Activated B cell treated with CpG ODN at 0.5 μM for 24 hours (primary cell): ENCODE data around the gene NPM3. TPM values are rescaled to one million over a fixed set of nuclear protein-coding genes. Genes with fewer than 3 reads are reported as not detected.

Experiments
- ATAC-seq: fragments of 200-7000 bp; cut with Tn5 transposase; one replicate; pipeline ENCODE4 v1.10.0; 2021; ENCODE audit warnings: low read depth, mild to moderate bottlenecking, moderate library complexity
- CTCF ChIA-PET: fragments of 350-600 bp; sonication (Branson Sonifier 250); formaldehyde crosslinking; loops from one replicate; lab custom pipeline; 2021; ENCODE audit warnings: antibody characterized with exemption; lab: Charles Lee
- POLR2A ChIA-PET: fragments of 350-600 bp; sonication (Branson Sonifier 250); formaldehyde crosslinking; loops from one replicate; lab custom pipeline; 2021; ENCODE audit warnings: antibody characterized with exemption; lab: Charles Lee
- DNase-seq: peaks from one replicate; pipeline ENCODE4 v3.0.0; 2022
- H3K27ac Mint-ChIP-seq: one replicate; pipeline ENCODE4 v1.8.0; 2020; ENCODE audit warnings: mixed read lengths
- H3K27me3 Mint-ChIP-seq: one replicate; pipeline ENCODE4 v1.8.0; 2021; ENCODE audit warnings: mixed read lengths
- H3K36me3 Mint-ChIP-seq: one replicate; pipeline ENCODE4 v1.8.0; 2021; ENCODE audit warnings: low read depth, mixed read lengths
- H3K4me1 Mint-ChIP-seq: one replicate; pipeline ENCODE4 v1.8.0; 2021; ENCODE audit warnings: mixed read lengths
- H3K4me3 Mint-ChIP-seq: one replicate; pipeline ENCODE4 v1.8.0; 2020; ENCODE audit warnings: mild to moderate bottlenecking, mixed read lengths
- H3K9me3 Mint-ChIP-seq: one replicate; pipeline ENCODE4 v1.8.0; 2020; ENCODE audit warnings: mixed read lengths
- intact Hi-C: fragments of 100-400 bp; cut with micrococcal nuclease; formaldehyde crosslinking; loops from one replicate; pipeline ENCODE4 v1.15.1; 2024
- total RNA-seq: library from RNA; stranded (reverse); gene quantifications from 2 replicates; pipeline ENCODE4 v1.2.3, GENCODE V29; 2022
- TF ChIP-seq, protein P1 (sequence below): fragments of 200-600 bp; IDR thresholded peaks from one replicate; pipeline ENCODE4 v1.8.0; 2022; ENCODE audit warnings: antibody characterized with exemption, mild to moderate bottlenecking

Gene NPM3
- total RNA-seq, 1 donor from 2014 or later: 48.1 TPM

DNA sequence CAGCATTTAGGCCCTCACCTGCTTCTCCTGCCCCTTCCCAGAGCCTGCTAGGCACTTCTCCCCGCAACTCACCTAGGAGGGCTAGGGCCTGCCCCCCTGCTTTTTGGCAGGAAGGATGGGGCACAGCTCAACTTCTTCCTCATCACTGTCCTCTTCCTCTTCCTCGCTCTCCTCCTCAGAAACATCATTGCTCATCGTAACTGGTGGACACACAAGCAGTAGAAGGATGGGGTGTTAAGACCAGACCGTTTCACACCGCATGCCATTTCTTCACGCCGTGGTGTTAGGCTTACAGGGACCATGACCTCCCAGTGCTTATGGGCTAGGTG is 1.6 kb downstream of the NPM3 start:
- TF ChIP-seq, protein P1, sequence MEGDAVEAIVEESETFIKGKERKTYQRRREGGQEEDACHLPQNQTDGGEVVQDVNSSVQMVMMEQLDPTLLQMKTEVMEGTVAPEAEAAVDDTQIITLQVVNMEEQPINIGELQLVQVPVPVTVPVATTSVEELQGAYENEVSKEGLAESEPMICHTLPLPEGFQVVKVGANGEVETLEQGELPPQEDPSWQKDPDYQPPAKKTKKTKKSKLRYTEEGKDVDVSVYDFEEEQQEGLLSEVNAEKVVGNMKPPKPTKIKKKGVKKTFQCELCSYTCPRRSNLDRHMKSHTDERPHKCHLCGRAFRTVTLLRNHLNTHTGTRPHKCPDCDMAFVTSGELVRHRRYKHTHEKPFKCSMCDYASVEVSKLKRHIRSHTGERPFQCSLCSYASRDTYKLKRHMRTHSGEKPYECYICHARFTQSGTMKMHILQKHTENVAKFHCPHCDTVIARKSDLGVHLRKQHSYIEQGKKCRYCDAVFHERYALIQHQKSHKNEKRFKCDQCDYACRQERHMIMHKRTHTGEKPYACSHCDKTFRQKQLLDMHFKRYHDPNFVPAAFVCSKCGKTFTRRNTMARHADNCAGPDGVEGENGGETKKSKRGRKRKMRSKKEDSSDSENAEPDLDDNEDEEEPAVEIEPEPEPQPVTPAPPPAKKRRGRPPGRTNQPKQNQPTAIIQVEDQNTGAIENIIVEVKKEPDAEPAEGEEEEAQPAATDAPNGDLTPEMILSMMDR: no peak
- no peak for DNase-seq
- POLR2A ChIA-PET: interaction anchor here (0.6 to 6.7 kb wide), 3 partner anchors 36 to 507 kb away, joined by 3 to 43 read pairs (median 5); partner anchors contain the start of gene OGA
- CTCF ChIA-PET: interaction anchor here (0.7 to 2.6 kb wide), 18 partner anchors 9 to 571 kb away, joined by 3 to 16 read pairs (median 4); partner anchors contain the start of gene OGA
- Mint-ChIP-seq H3K27me3 (peaks cover 18% of the 10 kb centered on the region), H3K27ac (no peak overlapping the region), H3K4me1 (peaks cover 58% of the 10 kb centered on the region), H3K9me3 (no peaks in the 10 kb centered on the region), H3K4me3 (peak overlapping the region; percentile 100), H3K36me3 (peaks cover 30% of the 10 kb centered on the region)
- ATAC-seq: no peak
- intact Hi-C loops: loop anchor here (1.0 to 5.0 kb wide), 7 partner anchors 59 to 567 kb away; partner anchors contain the start of genes BTRC, DPCD and POLL

DNA sequence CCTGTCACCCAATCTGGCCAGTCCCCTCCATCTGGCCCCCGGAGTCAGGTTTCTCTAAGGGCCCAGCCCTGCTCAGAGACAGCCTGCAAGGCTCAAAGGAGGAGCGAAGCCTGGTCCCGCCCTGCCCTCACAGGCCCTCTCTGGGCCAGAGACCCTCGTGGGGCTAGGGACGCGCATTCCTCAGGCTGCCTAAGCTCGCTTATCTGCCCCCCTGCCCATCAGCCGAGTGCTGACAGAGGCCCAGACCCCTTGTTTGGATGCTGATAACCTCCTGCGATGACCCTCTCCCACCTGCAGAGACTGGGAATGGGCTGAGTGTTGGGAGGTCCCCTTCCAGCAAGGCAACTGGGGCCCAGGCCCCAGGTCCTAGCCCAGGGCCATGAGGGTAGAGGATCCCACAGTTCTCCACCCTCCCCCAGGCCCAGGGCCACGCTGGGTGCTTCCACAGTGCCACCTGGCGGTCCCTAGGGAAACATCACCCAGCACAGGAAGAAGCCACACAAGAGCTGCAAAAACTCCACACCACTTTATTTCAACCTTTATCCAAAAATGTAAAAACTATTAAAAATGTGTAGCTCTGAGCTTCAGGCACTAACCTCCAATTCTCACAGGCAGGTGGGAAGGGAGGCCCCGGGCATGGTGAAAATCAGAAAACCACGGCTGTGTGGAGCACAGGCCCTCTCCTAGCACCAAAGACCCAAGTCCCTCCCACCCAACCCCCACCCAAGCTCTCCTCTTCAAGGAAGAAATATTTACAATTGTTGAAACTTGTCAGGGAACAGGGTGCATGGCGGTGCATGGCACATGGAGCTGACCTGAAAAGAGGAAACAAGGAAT is 2.2 kb downstream of the NPM3 start:
- DNase-seq (peak; percentile 61), ATAC-seq (peak; percentile 58)
- Mint-ChIP-seq H3K27ac (peak overlapping the region; percentile 4), H3K4me1 (peaks cover 59% of the 10 kb centered on the region), H3K9me3 (no peaks in the 10 kb centered on the region), H3K36me3 (peaks cover 24% of the 10 kb centered on the region), H3K4me3 (peak overlapping the region; percentile 57), H3K27me3 (peaks cover 18% of the 10 kb centered on the region)
- ChIA-PET CTCF (interaction anchor here (0.6 to 2.6 kb wide), 19 partner anchors 9 to 570 kb away, joined by 3 to 16 read pairs (median 4); partner anchors contain the start of gene OGA), POLR2A (interaction anchor here (0.6 to 6.7 kb wide), 3 partner anchors 23 to 507 kb away, joined by 3 to 43 read pairs (median 5); partner anchors contain the start of gene OGA)
- TF ChIP-seq, protein P1: no peak
- intact Hi-C loops: loop anchor here (1.0 to 5.0 kb wide), 9 partner anchors 60 to 620 kb away; partner anchors contain the start of genes BTRC, DPCD and POLL

DNA sequence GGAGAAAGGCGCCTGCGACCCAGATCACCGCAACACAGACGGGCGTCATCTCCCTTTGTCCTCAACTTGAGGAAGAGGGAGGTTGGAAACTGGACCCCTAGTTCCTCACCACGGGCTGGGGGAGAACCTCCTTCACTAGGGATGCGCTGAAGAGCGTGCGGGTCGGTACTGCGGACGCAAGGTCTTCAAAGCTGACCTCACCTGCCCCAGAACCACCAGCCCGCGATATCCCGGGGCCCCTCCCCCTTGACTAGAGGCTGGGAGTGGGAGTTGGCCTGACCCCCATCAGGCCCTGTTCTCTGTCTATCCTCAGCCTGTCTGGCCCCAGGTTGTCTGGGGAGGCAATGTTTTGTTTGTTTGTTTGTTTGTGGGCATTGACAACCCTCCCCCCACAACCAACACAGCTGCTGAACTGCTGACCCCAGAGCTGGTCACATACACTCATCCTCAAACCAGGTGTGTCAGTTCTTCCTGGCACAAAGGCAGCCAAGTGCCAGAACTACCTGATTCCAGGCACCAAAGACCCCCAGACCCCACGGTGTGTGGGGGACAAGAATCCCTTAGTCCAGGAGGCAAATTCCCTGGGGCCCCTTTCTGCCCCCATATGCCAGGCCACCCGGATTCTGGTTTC is 2.9 kb downstream of the NPM3 start:
- Mint-ChIP-seq H3K27ac (no peak overlapping the region), H3K4me3 (peak overlapping the region; percentile 83), H3K9me3 (no peaks in the 10 kb centered on the region), H3K4me1 (peaks cover 62% of the 10 kb centered on the region), H3K27me3 (peaks cover 18% of the 10 kb centered on the region), H3K36me3 (peaks cover 17% of the 10 kb centered on the region)
- DNase-seq (no peak), ATAC-seq (no peak)
- CTCF ChIA-PET: interaction anchor here (0.6 to 2.6 kb wide), 10 partner anchors 8 to 405 kb away, joined by 3 to 16 read pairs (median 6); partner anchors contain the start of gene OGA
- TF ChIP-seq, protein P1: no peak
- intact Hi-C loops: loop anchor here (1.0 to 5.0 kb wide), 7 partner anchors 60 to 619 kb away; partner anchors contain the start of genes BTRC, DPCD and POLL
- POLR2A ChIA-PET: interaction anchor here (6.7 kb wide), 1 partner anchor 37 kb away, joined by 43 read pairs; the partner anchor contains the start of gene OGA

DNA sequence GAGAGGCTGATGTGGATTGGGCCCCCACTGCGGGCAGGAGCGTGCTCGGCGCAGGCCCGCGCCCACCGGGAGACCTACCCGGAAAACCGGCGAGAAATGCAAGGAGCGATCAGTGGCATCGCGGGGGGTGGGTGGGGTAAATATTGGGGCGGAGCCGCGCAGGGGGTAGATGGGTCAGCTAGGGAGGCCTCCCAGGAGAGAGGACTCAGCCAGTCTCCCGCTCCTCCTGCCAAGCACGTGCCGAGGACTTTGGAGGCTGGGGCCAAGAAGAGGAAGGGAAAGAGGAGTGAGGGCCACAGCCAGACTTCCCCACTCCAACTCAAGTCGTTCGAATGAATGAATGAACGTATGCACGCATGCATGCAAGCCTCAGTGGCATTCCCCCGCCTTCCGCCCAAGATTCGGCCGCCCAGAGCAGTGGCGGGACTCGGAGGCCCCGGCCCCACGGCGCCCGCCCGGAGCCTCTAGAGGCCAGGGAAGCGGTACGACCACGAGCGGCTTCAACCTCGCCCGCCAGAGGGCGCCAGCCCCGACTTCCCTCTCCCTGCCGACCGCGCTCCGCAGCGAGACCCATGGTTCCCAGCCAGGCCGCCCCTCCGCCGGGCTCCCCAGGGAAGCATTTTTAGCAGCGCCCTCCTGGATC is 3.6 kb downstream of the NPM3 start:
- TF ChIP-seq, protein P1: peak; percentile 63
- peaks cover 20% of the 10 kb centered on the region for H3K27me3 Mint-ChIP-seq
- ATAC-seq (peak; percentile 60), DNase-seq (peak; percentile 84)
- POLR2A ChIA-PET: interaction anchor here (0.6 to 6.7 kb wide), 2 partner anchors 38 to 616 kb away, joined by 7 to 43 read pairs; partner anchors contain the start of gene OGA
- H3K4me3 Mint-ChIP-seq: peak overlapping the region; percentile 83
- H3K9me3 Mint-ChIP-seq: no peaks in the 10 kb centered on the region
- H3K4me1 Mint-ChIP-seq: peaks cover 68% of the 10 kb centered on the region
- H3K27ac Mint-ChIP-seq: no peak overlapping the region
- intact Hi-C loops: loop anchor here (1.0 to 5.0 kb wide), 8 partner anchors 61 to 618 kb away; partner anchors contain the start of genes BTRC, DPCD and POLL
- peaks cover 10% of the 10 kb centered on the region for H3K36me3 Mint-ChIP-seq
- CTCF ChIA-PET: interaction anchor here (0.9 to 2.0 kb wide), 6 partner anchors 7 to 177 kb away, joined by 3 to 16 read pairs (median 6); no protein-coding TSS in a partner anchor
